ENCODE data around the gene RPA3. TPM values are rescaled to one million over a fixed set of nuclear protein-coding genes. Genes with fewer than 3 reads are reported as not detected.

RPA3 gene
- total and polyA plus RNA-seq, 9 of the 15 experiments (the other 6 are each of a cell fraction or from before 2014, with no cell fraction given) = 68.5 to 265 (median 125) TPM

DNA sequence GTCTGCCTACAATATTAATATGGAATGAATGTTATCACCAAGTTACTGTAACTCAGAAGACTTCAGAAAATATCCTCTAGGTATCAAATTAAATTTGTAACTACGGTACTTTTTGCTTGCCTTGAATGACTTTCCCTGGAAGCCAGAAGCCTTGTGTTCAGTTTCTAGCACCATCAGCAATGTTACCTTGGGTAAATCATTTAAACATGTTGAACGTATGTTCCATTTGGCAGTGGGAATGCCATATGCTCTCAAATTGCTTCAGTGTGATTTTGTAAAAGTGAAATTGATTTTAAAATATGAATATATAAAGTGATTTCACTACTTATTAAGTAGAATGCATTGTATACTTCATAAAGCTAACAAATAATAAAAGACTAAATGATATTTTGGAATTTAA is 11.2 kb downstream of the RPA3 start:
- 40% methylated on average over 2 of the region's 2 CpGs for WGBS (ENCODE audit: insufficient coverage, low coverage, missing lambda C conversion rate)

More for the DNA sequence above, 11.2 kb downstream of the RPA3 start:
- Histone ChIP-seq H3K9me1 (ENCODE audit: control insufficient read depth, insufficient read depth, low read length) (no peaks in the 10 kb centered on the region), H3K4me1 (replicated peaks in 1 of 2; ENCODE audit: control insufficient read depth in 2 of 2, insufficient read depth in 2 of 2, low read length in 2 of 2) (no peaks in the 10 kb centered on the region), H2AFZ (ENCODE audit: low read depth, low read length) (no peak overlapping the region), H4K20me1 (replicated peaks; ENCODE audit: control insufficient read depth, insufficient read depth, low read length) (no peaks in the 10 kb centered on the region), H3K9me3 (replicated peaks; ENCODE audit: control insufficient read depth, insufficient read depth, low read depth, low read length) (no peaks in the 10 kb centered on the region), H3K9ac (ENCODE audit: insufficient read depth in 1 of 2, low read depth in 2 of 2, low read length in 2 of 2) (no peak overlapping the region), H3K36me3 (ENCODE audit: control insufficient read depth, insufficient read depth, low read length) (no peaks in the 10 kb centered on the region), H3K79me2 (ENCODE audit: control insufficient read depth, insufficient read depth, low read length) (no peaks in the 10 kb centered on the region), H3K4me2 (ENCODE audit: insufficient read depth, low read length) (no peak overlapping the region), H3K27ac (ENCODE audit: extremely low read depth, low read depth, low read length) (no peak overlapping the region), H3K4me3 (no peak overlapping the region), H3K27me3 (ENCODE audit: control insufficient read depth in 2 of 2, insufficient read depth in 2 of 2, low read length in 2 of 2) (no peaks in the 10 kb centered on the region)
- in situ Hi-C loops (cut with MboI) = no loop called here
- CTCF ChIA-PET (ENCODE audit: low intra/inter-chr PET ratio) = no interaction called here
- TF ChIP-seq, protein P1, sequence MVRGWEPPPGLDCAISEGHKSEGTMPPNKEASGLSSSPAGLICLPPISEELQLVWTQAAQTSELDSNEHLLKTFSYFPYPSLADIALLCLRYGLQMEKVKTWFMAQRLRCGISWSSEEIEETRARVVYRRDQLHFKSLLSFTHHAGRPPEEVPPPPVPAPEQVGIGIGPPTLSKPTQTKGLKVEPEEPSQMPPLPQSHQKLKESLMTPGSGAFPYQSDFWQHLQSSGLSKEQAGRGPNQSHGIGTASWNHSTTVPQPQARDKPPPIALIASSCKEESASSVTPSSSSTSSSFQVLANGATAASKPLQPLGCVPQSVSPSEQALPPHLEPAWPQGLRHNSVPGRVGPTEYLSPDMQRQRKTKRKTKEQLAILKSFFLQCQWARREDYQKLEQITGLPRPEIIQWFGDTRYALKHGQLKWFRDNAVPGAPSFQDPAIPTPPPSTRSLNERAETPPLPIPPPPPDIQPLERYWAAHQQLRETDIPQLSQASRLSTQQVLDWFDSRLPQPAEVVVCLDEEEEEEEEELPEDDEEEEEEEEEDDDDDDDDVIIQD (CRISPR knock-in tag; IDR thresholded peaks at IDR 0.05) = no peak
- no peak for TF ChIP-seq HDAC1 (IDR thresholded peaks at IDR 0.05)
- TF ChIP-seq, protein P2, sequence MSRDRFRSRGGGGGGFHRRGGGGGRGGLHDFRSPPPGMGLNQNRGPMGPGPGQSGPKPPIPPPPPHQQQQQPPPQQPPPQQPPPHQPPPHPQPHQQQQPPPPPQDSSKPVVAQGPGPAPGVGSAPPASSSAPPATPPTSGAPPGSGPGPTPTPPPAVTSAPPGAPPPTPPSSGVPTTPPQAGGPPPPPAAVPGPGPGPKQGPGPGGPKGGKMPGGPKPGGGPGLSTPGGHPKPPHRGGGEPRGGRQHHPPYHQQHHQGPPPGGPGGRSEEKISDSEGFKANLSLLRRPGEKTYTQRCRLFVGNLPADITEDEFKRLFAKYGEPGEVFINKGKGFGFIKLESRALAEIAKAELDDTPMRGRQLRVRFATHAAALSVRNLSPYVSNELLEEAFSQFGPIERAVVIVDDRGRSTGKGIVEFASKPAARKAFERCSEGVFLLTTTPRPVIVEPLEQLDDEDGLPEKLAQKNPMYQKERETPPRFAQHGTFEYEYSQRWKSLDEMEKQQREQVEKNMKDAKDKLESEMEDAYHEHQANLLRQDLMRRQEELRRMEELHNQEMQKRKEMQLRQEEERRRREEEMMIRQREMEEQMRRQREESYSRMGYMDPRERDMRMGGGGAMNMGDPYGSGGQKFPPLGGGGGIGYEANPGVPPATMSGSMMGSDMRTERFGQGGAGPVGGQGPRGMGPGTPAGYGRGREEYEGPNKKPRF (IDR thresholded peaks at IDR 0.05; ENCODE audit: low read depth, low read length) = no peak
- TF ChIP-seq NR2F6 (CRISPR knock-in tag; IDR thresholded peaks at IDR 0.05) = no peak
- TF ChIP-seq STAG1 (CRISPR knock-in tag; IDR thresholded peaks at IDR 0.05; ENCODE audit: borderline replicate concordance) = no peak
- no peak for TF ChIP-seq SETDB1 (IDR thresholded peaks at IDR 0.05; ENCODE audit: low read length)
- TF ChIP-seq PTBP1 (IDR thresholded peaks at IDR 0.05; ENCODE audit: low read depth, low read length) = no peak
- no peak for TF ChIP-seq ZC3H4 (CRISPR knock-in tag; IDR thresholded peaks at IDR 0.05; ENCODE audit: borderline replicate concordance)
- TF ChIP-seq MCM7 (IDR thresholded peaks at IDR 0.05) = no peak
- DNase-seq (ENCODE audit: extremely low read depth in 1 of 4, low spot score in 3 of 4) (no peak), ATAC-seq (no peak), FAIRE-seq (no peak)
- POLR2A ChIA-PET = interaction anchor here (1.4 kb wide), 1 partner anchor 12 kb away, joined by 5 read pairs; the partner anchor contains the start of gene RPA3
- BruUV-seq (replicated peaks) = no TSS peak
- intact Hi-C loops (cut with micrococcal nuclease) = no loop called here
